IPS DF 6.9 (cell line): ENCODE results near the gene PELO.

Experiments used
- DNase-seq: peaks from one replicate; pipeline ENCODE4 v3.0.0-alpha.2; 2013; ENCODE audit warnings: low read depth, low spot score
- H3K27ac ChIP-seq: one replicate; pipeline ENCODE4 v1.5.1; 2013; ENCODE audit warnings: low read length, control low read depth
- H3K27me3 ChIP-seq: 2 replicates; pipeline ENCODE4 v1.6.1; 2013; ENCODE audit warnings: mild to moderate bottlenecking, low read length; ENCODE audit not compliant: control insufficient read depth, insufficient read depth
- H3K36me3 ChIP-seq: 2 replicates; pipeline ENCODE4 v1.6.1; 2013; ENCODE audit warnings: low read length; ENCODE audit not compliant: control insufficient read depth, insufficient read depth
- H3K4me1 ChIP-seq: 2 replicates; pipeline ENCODE4 v1.6.1; 2013; ENCODE audit warnings: low read length; ENCODE audit not compliant: control insufficient read depth, insufficient read depth
- H3K4me3 ChIP-seq: 2 replicates; pipeline ENCODE4 v1.5.1; 2013; ENCODE audit warnings: mild to moderate bottlenecking, low read length
- H3K9me3 ChIP-seq: 2 replicates; pipeline ENCODE4 v1.6.1; 2013; ENCODE audit warnings: low read length, inconsistent platforms; ENCODE audit not compliant: control insufficient read depth, insufficient read depth
- WGBS: extraction: QIAGEN DNeasy Blood & Tissue Kit; methylation state at CpG from one replicate; pipeline ENCODE4 v1.1.7; 2013; ENCODE audit warnings: mixed read lengths, missing lambda C conversion rate; ENCODE audit not compliant: insufficient read length, insufficient coverage; 5-methylcytosine and 5-hydroxymethylcytosine counted together

PELO gene

GRCh38 chr5:52751137-52751536, 36.6 kb upstream of the PELO start:
- no peak overlapping the region for H3K4me3 ChIP-seq
- no peaks in the 10 kb centered on the region for H3K9me3 ChIP-seq
- H3K27ac ChIP-seq, result no peak overlapping the region
- WGBS, result no CpG with 5 or more reads among the region's 1 CpG
- no peaks in the 10 kb centered on the region for H3K27me3 ChIP-seq
- no peak for DNase-seq
- H3K36me3 ChIP-seq, result no peaks in the 10 kb centered on the region
- peaks cover 2% of the 10 kb centered on the region; the same call in 1 of the 2 replicates for H3K4me1 ChIP-seq

- Histone ChIP-seq H3K36me3 (no peaks in the 10 kb centered on the region), H3K9me3 (no peaks in the 10 kb centered on the region), H3K4me3 (no peak overlapping the region), H3K4me1 (peaks cover 2% of the 10 kb centered on the region; the same call in 1 of the 2 replicates), H3K27ac (no peak overlapping the region), H3K27me3 (no peaks in the 10 kb centered on the region)
- no peak for DNase-seq
- WGBS, result no CpG with 5 or more reads among the region's 2 CpGs
Observed at GRCh38 chr5:52754051-52754450, 33.7 kb upstream of the PELO start.

- H3K36me3 ChIP-seq, result no peaks in the 10 kb centered on the region
- H3K9me3 ChIP-seq, result no peaks in the 10 kb centered on the region
- no peak for DNase-seq
- H3K27me3 ChIP-seq, result no peaks in the 10 kb centered on the region
- H3K27ac ChIP-seq, result no peak overlapping the region
- no peak overlapping the region for H3K4me3 ChIP-seq
- WGBS, result no CpG with 5 or more reads among the region's 2 CpGs
- no peaks in the 10 kb centered on the region for H3K4me1 ChIP-seq
Observed at GRCh38 chr5:52757527-52757926, 30.2 kb upstream of the PELO start.

GRCh38 chr5:52758014-52758413, 29.7 kb upstream of the PELO start:
- no CpG with 5 or more reads among the region's 5 CpGs for WGBS
- no peak for DNase-seq

GRCh38 chr5:52759331-52759730, 28.4 kb upstream of the PELO start:
- Histone ChIP-seq H3K27me3 (no peaks in the 10 kb centered on the region), H3K27ac (no peak overlapping the region), H3K9me3 (no peaks in the 10 kb centered on the region), H3K4me1 (no peaks in the 10 kb centered on the region), H3K4me3 (no peak overlapping the region), H3K36me3 (no peaks in the 10 kb centered on the region)
- no CpG with 5 or more reads among the region's 1 CpG for WGBS
- no peak for DNase-seq

More at GRCh38 chr5:52758014-52758413, 29.7 kb upstream of the PELO start:
- H3K36me3 ChIP-seq, result no peaks in the 10 kb centered on the region
- no peak overlapping the region for H3K27ac ChIP-seq
- H3K27me3 ChIP-seq, result no peaks in the 10 kb centered on the region
- H3K9me3 ChIP-seq, result no peaks in the 10 kb centered on the region
- no peaks in the 10 kb centered on the region for H3K4me1 ChIP-seq
- H3K4me3 ChIP-seq, result no peak overlapping the region

- H3K27ac ChIP-seq, result no peak overlapping the region
- no peak for DNase-seq
Observed at GRCh38 chr5:52760695-52761366, 26.9 kb upstream of the PELO start.

GRCh38 chr5:52767217-52767743, 20.4 kb upstream of the PELO start:
- no peak for DNase-seq
- Histone ChIP-seq H3K27ac (no peak overlapping the region), H3K4me1 (no peaks in the 10 kb centered on the region), H3K27me3 (no peaks in the 10 kb centered on the region), H3K4me3 (no peak overlapping the region), H3K36me3 (no peaks in the 10 kb centered on the region), H3K9me3 (no peaks in the 10 kb centered on the region)
- no CpG with 5 or more reads among the region's 2 CpGs for WGBS

More at GRCh38 chr5:52760695-52761366, 26.9 kb upstream of the PELO start:
- Histone ChIP-seq H3K27me3 (no peaks in the 10 kb centered on the region), H3K9me3 (no peaks in the 10 kb centered on the region), H3K36me3 (no peaks in the 10 kb centered on the region), H3K4me1 (no peaks in the 10 kb centered on the region), H3K4me3 (no peak overlapping the region)
- WGBS, result no CpG with 5 or more reads among the region's 1 CpG

GRCh38 chr5:52767766-52768480, 19.8 kb upstream of the PELO start:
- H3K27ac ChIP-seq, result no peak overlapping the region
- no peak overlapping the region for H3K4me3 ChIP-seq
- H3K27me3 ChIP-seq, result no peaks in the 10 kb centered on the region
- no peaks in the 10 kb centered on the region for H3K4me1 ChIP-seq
- H3K9me3 ChIP-seq, result no peaks in the 10 kb centered on the region
- DNase-seq, result no peak
- no peaks in the 10 kb centered on the region for H3K36me3 ChIP-seq
- no CpG with 5 or more reads among the region's 1 CpG for WGBS

- Histone ChIP-seq H3K27me3 (no peaks in the 10 kb centered on the region), H3K36me3 (no peaks in the 10 kb centered on the region), H3K9me3 (no peaks in the 10 kb centered on the region), H3K27ac (no peak overlapping the region), H3K4me3 (no peak overlapping the region), H3K4me1 (no peaks in the 10 kb centered on the region)
- no peak for DNase-seq
- no CpG with 5 or more reads among the region's 5 CpGs for WGBS
Observed at GRCh38 chr5:52769061-52769460, 18.7 kb upstream of the PELO start.

GRCh38 chr5:52770287-52770939, 17.3 kb upstream of the PELO start:
- Histone ChIP-seq H3K36me3 (no peaks in the 10 kb centered on the region), H3K27me3 (no peaks in the 10 kb centered on the region), H3K9me3 (no peaks in the 10 kb centered on the region), H3K4me1 (no peaks in the 10 kb centered on the region), H3K4me3 (no peak overlapping the region), H3K27ac (no peak overlapping the region)
- no CpG with 5 or more reads among the region's 4 CpGs for WGBS
- no peak for DNase-seq
